ENCODE results near the gene FNDC5.

GRCh38 chr1:32818804-32819541 lies 51.7 kb downstream of the FNDC5 start:
- TF ChIP-seq EZH2phosphoT487 (IDR thresholded peaks at IDR 0.05; ENCODE audit: borderline replicate concordance) (no peak), CTCF (conservative IDR thresholded peaks at IDR 0.05; ENCODE audit: low read length) (no peak)

Measured in Loucy (cell line).